Measurements from ENCODE around the gene PXDN.

DNA sequence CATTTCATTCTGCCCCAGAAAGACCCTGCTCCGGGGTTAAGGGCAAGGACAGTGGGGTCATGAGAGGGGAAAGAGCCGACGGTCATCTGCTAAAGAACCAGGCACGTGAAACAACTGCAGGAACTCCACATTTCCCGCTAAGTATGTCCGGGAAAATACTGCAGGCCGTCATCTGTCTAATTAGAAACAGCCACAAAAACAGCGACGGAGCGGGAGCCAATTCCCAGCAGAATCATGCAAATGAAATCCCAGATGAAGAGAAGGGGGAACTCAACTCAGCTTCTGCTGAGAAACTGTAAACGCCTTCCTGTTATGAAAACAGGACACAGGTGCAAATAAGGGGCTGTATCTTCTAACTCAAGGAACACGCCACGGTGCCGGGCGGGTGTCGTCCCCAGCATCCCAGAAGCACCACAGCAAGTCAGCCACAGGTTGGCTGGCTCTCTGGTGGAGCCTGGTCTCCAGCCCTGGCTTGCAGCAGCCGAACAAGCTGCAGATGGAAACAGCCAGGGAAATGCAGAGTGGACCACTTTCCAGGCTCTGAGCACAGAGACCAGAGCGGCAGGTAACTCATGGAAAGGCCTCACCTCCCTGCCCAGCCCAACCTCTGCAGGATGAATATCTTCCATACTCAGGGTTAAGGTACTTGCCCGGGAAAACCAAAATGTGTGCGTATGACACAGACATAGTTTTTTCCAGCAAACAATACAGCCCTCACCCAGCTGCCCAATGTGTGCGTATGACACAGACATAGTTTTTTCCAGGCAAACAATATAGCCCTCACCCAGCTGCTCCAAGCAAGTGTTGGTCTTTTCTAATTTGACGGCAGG is 28.9 kb downstream of the PXDN start:
- TF ChIP-seq CTCF (IDR thresholded peaks at IDR 0.05) (no peak), POLR2A (IDR thresholded peaks at IDR 0.05) (no peak)
